ENCODE data around the gene ABCF1. TPM values are rescaled to one million over a fixed set of nuclear protein-coding genes. Genes with fewer than 3 reads are reported as not detected.

The ABCF1 gene
- total and polyA plus RNA-seq, 2 of the 8 experiments (the other 6 are each of a cell fraction or from before 2014, with no cell fraction given): 48.8 to 123 TPM

GRCh38 chr6:30616811-30617564 lies 45.7 kb downstream of the ABCF1 start, which contains the start of gene PPP1R10:
PPP1R10 (minus strand) TSS chr6:30617243; CDS start chr6:30609944, 7,299 bp downstream.
- H2AFZ ChIP-seq (ENCODE audit: low read length): peak within 1 kb of the TSS; percentile 94
- WGBS, 2 experiments (ENCODE audit: extremely low coverage in 1 of 2, insufficient coverage in 1 of 2, insufficient read length in 1 of 2, insufficient replicate concordance in 2 of 2, low coverage in 1 of 2, low lambda C conversion rate in 2 of 2, missing lambda C conversion rate in 1 of 2): 1% methylated on average over 36 of the region's 40 CpGs; no CpG with 5 or more reads in 1 of the 2 experiments
- peak within 1 kb of the TSS; percentile 20 for H3K4ac ChIP-seq (replicated peaks; ENCODE audit: insufficient read length, low read depth, low read length)
- H3K23ac ChIP-seq (ENCODE audit: insufficient read length): no peak within 1 kb of the TSS
- H4K91ac ChIP-seq (replicated peaks; ENCODE audit: insufficient read length, low read length): peak within 1 kb of the TSS; percentile 67
- H4K8ac ChIP-seq (ENCODE audit: extremely low read depth, insufficient read depth, low read length): peak within 1 kb of the TSS; percentile 97; the same call in 1 of the 2 replicates
- peak within 1 kb of the TSS; percentile 96 to 98 for H3K4me2 ChIP-seq (ENCODE audit: insufficient read depth in 1 of 2, low read depth in 2 of 2, low read length in 2 of 2)
- peaks cover 0 to 2% of the 10 kb centered on the region in 2 experiments for H4K20me1 ChIP-seq (replicated peaks in 1 of 2; ENCODE audit: control insufficient read depth in 1 of 2, insufficient read depth in 2 of 2, low read length in 2 of 2)
- ChIA-PET POLR2A (ENCODE audit: partially characterized antibody) (interaction anchor here (0.6 to 3.8 kb wide), 41 partner anchors 7 to 606 kb away, joined by 3 to 43 read pairs (median 4); partner anchors contain the start of genes ABCF1, ATAT1, C6orf136 and DHX16), CTCF (ENCODE audit: partially characterized antibody) (interaction anchor here (0.9 to 1.7 kb wide), 2 partner anchors 72 to 114 kb away, joined by 3 to 6 read pairs; no protein-coding TSS in a partner anchor)
- H3K36me3 ChIP-seq (ENCODE audit: control insufficient read depth in 2 of 4, insufficient read depth in 4 of 4, low read length in 3 of 4): peaks cover 6 to 42% (median 19%) of the 10 kb centered on the region in 4 experiments
- H2BK20ac ChIP-seq (ENCODE audit: low read length): peak within 1 kb of the TSS; percentile 53; the same call in 1 of the 2 replicates
- H3K79me1 ChIP-seq (ENCODE audit: low read depth, low read length): peaks cover 6% of the 10 kb centered on the region; the same call in 1 of the 2 replicates
- H3K18ac ChIP-seq (ENCODE audit: extremely low read depth, low read length): peak within 1 kb of the TSS; percentile 95
- H3K27me3 ChIP-seq (replicated peaks in 1 of 4; ENCODE audit: control insufficient read depth in 3 of 4, extremely low read depth in 1 of 4, insufficient read depth in 3 of 4, low read length in 3 of 4): no peaks in the 10 kb centered on the region
- peak within 1 kb of the TSS; percentile 99 for H3K27ac ChIP-seq (ENCODE audit: low read depth, low read length)
- H2BK15ac ChIP-seq (ENCODE audit: low read length): peak within 1 kb of the TSS; percentile 88; the same call in 1 of the 2 replicates
- peak within 1 kb of the TSS; percentile 97 for H2BK5ac ChIP-seq (ENCODE audit: low read depth, low read length)
- peak within 1 kb of the TSS; percentile 86 for H4K5ac ChIP-seq (ENCODE audit: insufficient read length, low read depth, low read length)
- peak within 1 kb of the TSS; percentile 57 for H3K56ac ChIP-seq (replicated peaks; ENCODE audit: insufficient read length, low read depth, low read length)
- FAIRE-seq (peak; percentile 93), DNase-seq (ENCODE audit: low read depth in 1 of 2, low spot score in 2 of 2) (peak; percentile 99)
- H2BK12ac ChIP-seq (ENCODE audit: low read depth, low read length): peak within 1 kb of the TSS; percentile 99
- H3K23me2 ChIP-seq (ENCODE audit: low read depth, low read length): peaks cover 14% of the 10 kb centered on the region
- no peaks in the 10 kb centered on the region for H3K9me3 ChIP-seq (ENCODE audit: insufficient read depth in 2 of 2, low read depth in 1 of 2, low read length in 1 of 2)
- H3K79me2 ChIP-seq (ENCODE audit: control insufficient read depth in 1 of 2, insufficient read depth in 2 of 2, low read length in 2 of 2): peaks cover 4 to 60% of the 10 kb centered on the region in 2 experiments; a peak in 3 of 4 replicates
- peak within 1 kb of the TSS; percentile 89; the same call in 1 of the 2 replicates for H2AK5ac ChIP-seq (ENCODE audit: low read depth, low read length)
- peak within 1 kb of the TSS; percentile 99 to 100 (median 100) for H3K9ac ChIP-seq (replicated peaks in 1 of 4; ENCODE audit: extremely low read depth in 1 of 4, low read depth in 3 of 4, low read length in 3 of 4)
- peak within 1 kb of the TSS; percentile 16 for H2BK120ac ChIP-seq (replicated peaks; ENCODE audit: low read depth, low read length)
- H3K4me1 ChIP-seq (replicated peaks in 1 of 4; ENCODE audit: control insufficient read depth in 3 of 4, insufficient read depth in 4 of 4, low read length in 3 of 4): peaks cover 0 to 6% (median 4%) of the 10 kb centered on the region in 4 experiments; a peak in 4 of 7 replicates
- peak within 1 kb of the TSS; percentile 90 to 97 (median 96) for H3K4me3 ChIP-seq (ENCODE audit: extremely low read depth in 1 of 4, insufficient read depth in 2 of 4, low read depth in 3 of 4, low read length in 4 of 4)
- no peak within 1 kb of the TSS for H3K14ac ChIP-seq (ENCODE audit: insufficient read length)
- TF ChIP-seq HDAC2 (IDR thresholded peaks at IDR 0.05; ENCODE audit: borderline replicate concordance in 1 of 2, low read depth in 2 of 2, low read length in 2 of 2) (no peak), PHF8 (conservative IDR thresholded peaks at IDR 0.05; ENCODE audit: low read depth, low read length) (peak; percentile 85), CBX5 (IDR thresholded peaks at IDR 0.05; ENCODE audit: low read depth, low read length) (no peak), GTF2F1 (IDR thresholded peaks at IDR 0.05; ENCODE audit: borderline replicate concordance, low read depth, low read length) (peak; percentile 99), JUND (IDR thresholded peaks at IDR 0.05; ENCODE audit: low read length) (peak; percentile 36; the same call in 1 of the 2 replicates), ATF2 (IDR thresholded peaks at IDR 0.05; ENCODE audit: low read length) (peak; percentile 92), SIX5 (IDR thresholded peaks at IDR 0.05; ENCODE audit: low read depth, low read length) (no peak), HDAC6 (IDR thresholded peaks at IDR 0.05; ENCODE audit: low read depth, low read length) (no peak), SIRT6 (IDR thresholded peaks at IDR 0.05; ENCODE audit: low read length) (no peak)
